Ishikawa (cell line): Measurements from ENCODE around the gene CYP1B1.

ENCODE experiments used
- CEBPB ChIP-seq: IDR thresholded peaks from 2 replicates; pipeline ENCODE4 v1.6.1; 2012
- CREB1 ChIP-seq: IDR thresholded peaks from 2 replicates; pipeline ENCODE4 v1.6.1; 2012; ENCODE audit warnings: low read depth
- EGR1 ChIP-seq: IDR thresholded peaks from 2 replicates; pipeline ENCODE4 v1.6.1; 2012
- EP300 ChIP-seq: IDR thresholded peaks from 2 replicates; pipeline ENCODE4 v1.6.1; 2012; ENCODE audit warnings: borderline replicate concordance
- FOXM1 ChIP-seq: IDR thresholded peaks from 2 replicates; pipeline ENCODE4 v1.6.1; 2012; ENCODE audit warnings: low read depth, borderline replicate concordance
- MAX ChIP-seq: IDR thresholded peaks from 2 replicates; pipeline ENCODE4 v1.6.1; 2012
- NFIC ChIP-seq: IDR thresholded peaks from 2 replicates; pipeline ENCODE4 v1.6.1; 2012
- RAD21 ChIP-seq: IDR thresholded peaks from 2 replicates; pipeline ENCODE4 v1.6.1; 2012; ENCODE audit warnings: low read depth
- REST ChIP-seq: IDR thresholded peaks from 2 replicates; pipeline ENCODE4 v1.6.1; 2012; ENCODE audit warnings: low read depth, mild to moderate bottlenecking
- TAF1 ChIP-seq: IDR thresholded peaks from 2 replicates; pipeline ENCODE4 v1.6.1; 2012; ENCODE audit warnings: low read depth, mild to moderate bottlenecking
- TCF12 ChIP-seq: IDR thresholded peaks from 2 replicates; pipeline ENCODE4 v1.6.1; 2012; ENCODE audit warnings: low read depth
- TEAD4 ChIP-seq: IDR thresholded peaks from 2 replicates; pipeline ENCODE4 v1.6.1; 2012
- USF1 ChIP-seq: IDR thresholded peaks from 2 replicates; pipeline ENCODE4 v1.6.1; 2012
- YY1 ChIP-seq: IDR thresholded peaks from 2 replicates; pipeline ENCODE4 v1.6.1; 2012; ENCODE audit warnings: low read depth
- ZBTB7A ChIP-seq: IDR thresholded peaks from 2 replicates; pipeline ENCODE4 v1.6.1; 2012; ENCODE audit warnings: low read depth

CYP1B1 gene

GRCh38 chr2:38017836-38018235 lies 58.1 kb downstream of the CYP1B1 start:
- no peak for TF ChIP-seq NFIC
- no peak for TF ChIP-seq EP300
- no peak for TF ChIP-seq MAX
- no peak for TF ChIP-seq CEBPB
- TF ChIP-seq TAF1: no peak
- TF ChIP-seq TCF12: no peak
- no peak for TF ChIP-seq TEAD4
- no peak for TF ChIP-seq YY1
- no peak for TF ChIP-seq USF1
- no peak for TF ChIP-seq EGR1
- TF ChIP-seq RAD21: no peak
- TF ChIP-seq FOXM1: no peak
- no peak for TF ChIP-seq REST
- TF ChIP-seq CREB1: no peak
- no peak for TF ChIP-seq ZBTB7A
